HG02938 (cell line): Measurements from ENCODE around the gene MS4A4A.
"Not testable (repeated sequence)": the region's sequence is repeated elsewhere in the genome, so short reads cannot be mapped to it uniquely, and the experiment has no call there.

Source experiments
- ATAC-seq: cut with Tn5 transposase; IDR thresholded peaks from one replicate; pipeline ENCODE4 v1.9.1; 2021; ENCODE audit warnings: mild to moderate bottlenecking, moderate library complexity; ENCODE audit not compliant: unreplicated experiment

The MS4A4A gene

DNA sequence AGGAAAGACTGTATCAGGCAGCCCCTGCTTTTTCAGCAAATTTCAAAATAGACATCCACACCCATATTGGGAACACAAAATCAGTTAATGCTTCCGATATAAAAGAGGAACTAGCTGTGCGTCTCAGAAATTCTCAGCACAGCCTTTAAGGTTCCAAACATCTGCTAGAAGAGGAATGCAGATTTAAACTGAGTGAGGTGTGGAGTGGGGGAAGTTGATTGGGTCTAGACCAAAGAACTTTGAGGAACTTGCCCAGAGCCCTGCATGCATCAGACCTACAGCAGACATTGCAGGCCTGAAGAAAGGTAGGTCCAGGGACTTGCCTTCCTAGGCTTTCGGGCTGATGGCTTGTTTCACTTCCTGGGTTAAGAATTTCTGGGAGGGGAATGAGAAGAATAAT, at the start of gene MS4A4A:
TSS of gene MS4A4A (plus strand) at position 255 of the 400 bp plus-strand sequence. CDS start at position 265, 10 bp downstream.
- ATAC-seq: no peak

DNA sequence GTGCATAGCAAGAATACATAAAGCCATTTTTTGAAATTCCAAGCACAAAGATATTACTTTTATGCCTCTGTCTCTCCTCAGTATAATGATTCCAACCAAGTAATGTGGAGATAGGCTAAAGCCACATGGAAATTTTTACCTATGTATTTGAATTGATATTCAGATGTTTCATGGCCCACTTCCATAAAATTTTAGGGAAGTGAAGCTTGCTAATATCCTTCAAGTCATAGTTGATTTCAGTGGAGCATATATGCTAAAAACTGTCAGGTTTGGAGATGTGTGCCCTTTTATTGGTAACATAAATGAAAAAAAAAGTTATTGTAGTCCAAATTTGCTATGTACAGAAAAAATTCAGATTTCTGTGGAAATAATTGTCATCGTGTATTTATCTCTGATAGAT, 49.8 kb upstream of the MS4A4A start:
- no peak for ATAC-seq

DNA sequence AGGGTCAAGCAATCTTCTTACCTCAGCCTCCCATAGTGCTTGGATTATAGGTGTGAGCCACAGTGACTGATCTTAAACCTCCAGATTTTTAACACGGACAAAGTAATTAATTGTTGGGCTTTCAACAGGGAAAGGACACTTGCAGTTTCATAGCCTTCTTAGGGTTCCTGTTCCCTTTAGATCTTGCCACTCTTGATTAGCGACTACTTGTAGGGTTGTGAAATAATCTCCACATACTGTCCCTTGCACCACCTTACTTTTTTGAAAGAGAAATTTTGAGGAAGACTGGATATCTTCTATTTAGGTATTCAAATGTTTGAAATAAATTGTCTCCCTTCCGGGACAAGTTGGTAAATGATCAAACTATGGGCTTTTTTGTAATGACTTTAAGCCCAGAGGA, 45.1 kb upstream of the MS4A4A start:
- ATAC-seq: no peak

DNA sequence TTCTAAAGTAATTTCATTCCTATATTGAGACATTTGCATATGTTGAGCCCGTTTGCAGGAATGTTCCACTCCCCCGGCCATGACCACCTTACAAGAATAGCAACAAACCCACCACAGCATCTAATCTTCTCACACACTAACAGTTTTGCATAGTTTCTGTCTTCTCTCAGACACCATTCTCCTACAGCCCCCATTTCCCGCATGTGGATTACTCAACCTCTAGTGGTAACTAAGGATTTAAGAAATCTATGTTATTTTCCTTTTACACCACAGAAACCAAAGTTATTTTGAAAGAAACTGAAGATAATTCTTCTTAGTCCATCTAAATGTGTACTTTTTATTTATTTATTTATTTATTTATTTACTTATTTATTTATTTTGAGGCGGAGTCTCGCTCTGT, 39.8 kb upstream of the MS4A4A start:
- ATAC-seq: no peak

DNA sequence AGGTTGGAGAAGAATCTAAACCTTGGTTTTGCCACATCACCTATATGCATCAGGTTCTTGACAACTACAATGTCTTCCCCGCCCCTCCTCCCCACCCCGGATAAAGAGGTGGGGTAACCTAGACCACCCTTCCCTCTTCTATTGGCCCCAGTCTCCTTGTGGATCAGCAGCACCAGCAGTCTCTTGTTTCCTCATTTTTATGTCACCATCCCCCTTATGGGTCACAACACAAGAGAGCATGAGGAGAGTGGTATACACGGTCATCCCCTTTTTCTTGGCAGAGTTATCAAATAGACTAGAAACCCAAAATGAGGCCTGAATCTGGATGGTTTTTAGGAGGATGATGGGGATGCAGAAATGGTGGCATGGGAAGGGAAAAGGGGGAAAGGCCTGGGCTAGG, 38.7 kb upstream of the MS4A4A start:
- ATAC-seq: no peak

DNA sequence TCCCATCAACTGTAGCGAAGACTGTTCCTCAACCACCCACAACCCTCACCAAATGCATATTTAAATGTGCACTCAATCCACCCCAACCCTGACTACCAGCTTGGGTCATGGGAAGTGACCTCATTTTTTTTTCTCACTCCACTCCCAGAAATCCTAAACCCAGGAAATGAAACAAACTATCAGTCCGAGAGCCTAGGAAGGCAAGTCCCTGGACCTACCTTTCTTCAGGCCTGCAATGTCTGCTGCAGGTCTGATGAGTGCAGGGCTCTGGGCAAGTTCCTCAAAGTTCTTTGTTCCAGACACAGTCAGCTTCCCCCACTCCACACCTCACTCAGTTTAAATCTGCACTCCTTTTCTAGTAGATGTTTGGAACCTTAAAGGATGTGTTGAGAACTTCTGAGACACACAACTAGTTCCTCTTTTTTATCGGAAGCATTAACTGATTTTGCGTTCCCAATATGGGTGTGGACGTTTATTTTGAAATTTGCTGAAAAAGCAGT, 37.7 kb upstream of the MS4A4A start, which contains the start of gene MS4A4E:
TSS of gene MS4A4E (minus strand) at position 398 of the 500 bp plus-strand sequence. CDS start 13,082 bp downstream, outside the sequence.
- no peak for ATAC-seq

DNA sequence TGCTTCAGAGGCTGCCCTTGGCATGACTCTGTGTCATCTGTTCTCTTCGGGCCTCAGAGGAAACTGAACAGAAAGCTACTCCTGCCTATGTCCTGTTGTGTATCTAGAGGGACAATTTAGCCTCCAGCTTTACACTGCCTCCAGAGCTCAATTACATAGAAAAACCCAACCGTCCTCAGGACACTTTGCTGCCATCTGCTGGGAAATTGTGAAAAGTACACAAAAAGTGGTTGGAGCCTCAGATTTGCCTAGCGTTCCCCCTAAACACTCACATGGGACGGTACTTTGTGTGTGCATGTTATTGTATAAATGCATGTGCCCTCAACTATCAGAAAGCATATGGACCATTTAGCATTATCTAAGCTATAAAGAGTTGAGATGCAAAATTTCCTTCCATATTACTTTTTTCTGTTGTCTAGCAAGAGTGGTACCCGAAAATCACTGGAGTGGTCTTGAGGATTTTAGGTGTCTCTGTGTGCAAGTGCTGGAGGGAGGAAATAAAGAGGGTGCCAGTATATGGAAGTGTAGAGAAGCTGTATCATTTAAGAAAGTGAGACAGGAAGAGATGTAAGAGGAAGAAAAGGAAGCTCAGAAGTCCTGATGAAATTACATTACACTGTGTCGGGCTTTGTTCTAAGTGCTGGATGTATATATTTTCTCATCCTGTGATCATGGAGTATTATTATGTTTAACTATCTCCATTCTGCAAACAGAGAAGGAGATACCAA, 28.8 kb upstream of the MS4A4A start:
- ATAC-seq: no peak

DNA sequence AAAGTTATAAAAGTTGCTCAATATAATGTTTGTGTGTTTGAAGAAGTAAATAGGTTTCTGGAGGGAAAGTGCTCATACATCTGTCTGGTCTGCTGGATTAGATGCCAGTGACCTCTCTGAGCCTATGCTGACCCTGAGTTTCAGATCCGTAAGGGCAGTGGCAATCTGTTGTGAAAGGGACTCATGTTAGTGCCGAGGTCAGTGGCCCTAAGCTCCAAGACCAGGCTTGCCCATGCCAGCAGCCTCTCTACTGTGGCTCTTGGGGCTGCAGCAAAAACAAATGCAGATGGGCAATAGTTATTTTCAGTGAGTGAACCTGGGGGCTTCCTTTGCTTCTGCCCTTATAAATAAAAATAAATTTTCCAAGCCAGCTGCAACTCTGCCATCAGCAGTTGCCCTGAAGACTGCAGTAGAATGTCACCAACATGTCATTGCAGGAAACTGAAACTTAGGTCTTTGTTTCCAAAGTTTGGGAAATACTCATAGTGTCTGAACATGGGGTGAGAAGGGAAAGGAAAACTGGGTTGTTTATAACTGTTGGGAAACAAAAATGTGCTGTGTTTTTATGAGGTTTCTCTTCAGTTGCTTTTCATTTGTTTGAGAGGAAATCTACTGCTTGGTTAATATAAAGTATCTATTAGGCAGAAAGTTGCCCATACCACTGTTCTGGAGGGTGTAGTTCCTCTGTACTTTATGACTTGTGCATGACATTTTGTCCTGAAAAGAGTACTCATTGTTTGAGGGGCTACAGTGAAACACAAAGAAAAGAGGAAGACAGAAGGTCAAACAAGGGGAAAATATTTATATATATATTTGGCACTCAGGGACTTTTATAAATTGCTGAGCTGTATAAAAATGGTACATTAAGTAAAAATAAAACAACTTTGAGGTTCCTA, 28.0 kb upstream of the MS4A4A start:
- ATAC-seq: no peak

DNA sequence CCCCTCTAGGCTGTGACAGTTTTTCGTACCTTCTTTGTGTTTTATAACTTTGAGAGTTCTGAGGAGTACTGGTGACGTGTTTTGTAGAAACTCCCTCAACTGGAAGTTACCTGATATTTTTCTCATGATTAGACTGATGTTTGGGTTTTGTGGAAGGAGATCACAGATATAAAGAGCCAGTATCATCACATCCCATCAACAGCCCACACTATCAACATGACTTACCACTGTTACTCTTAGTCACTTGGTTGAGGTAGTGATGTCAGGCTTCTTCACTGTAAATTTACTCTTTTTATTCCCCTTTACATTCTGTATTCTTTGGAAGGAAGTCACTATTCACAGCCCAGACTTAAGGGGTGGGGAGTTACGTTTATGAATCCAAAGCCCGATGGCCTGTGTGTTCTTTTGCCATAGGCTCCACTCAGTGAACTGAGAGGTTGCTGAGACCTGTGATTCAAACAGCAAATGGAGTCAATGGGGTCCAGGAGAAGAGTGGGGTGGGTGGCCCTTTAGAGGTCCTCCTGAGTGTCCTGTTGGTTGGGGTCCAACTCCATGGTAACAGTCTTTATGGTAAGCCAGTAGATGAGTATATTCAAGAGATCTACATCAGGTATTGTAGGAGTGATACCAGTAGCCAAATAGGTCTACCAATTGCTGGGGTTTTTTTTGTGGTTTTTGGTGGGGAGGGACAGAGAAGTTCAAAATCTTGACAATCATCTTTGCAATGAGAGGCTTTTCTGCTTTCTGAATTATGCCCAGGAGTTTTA, 22.3 kb upstream of the MS4A4A start:
- ATAC-seq: no peak

DNA sequence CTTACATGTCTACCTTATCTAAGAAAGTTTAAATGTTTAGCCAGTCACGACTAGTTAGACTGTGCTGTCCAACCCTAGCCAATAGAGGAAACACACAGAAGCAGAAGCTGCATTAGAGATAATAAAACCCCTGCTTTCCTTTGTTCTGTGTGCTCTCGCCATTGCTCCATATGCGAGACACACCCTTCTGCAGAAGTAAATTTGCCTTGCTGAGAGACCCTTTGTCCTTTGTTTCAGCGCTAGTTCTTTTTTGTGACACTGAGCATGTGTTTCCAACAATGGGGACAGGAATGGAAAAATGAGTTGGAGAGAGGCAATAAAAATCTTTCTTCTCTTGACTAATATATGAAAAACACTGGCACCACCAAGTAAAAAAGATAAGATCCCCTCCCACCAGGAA, 19.5 kb upstream of the MS4A4A start:
- no peak for ATAC-seq

DNA sequence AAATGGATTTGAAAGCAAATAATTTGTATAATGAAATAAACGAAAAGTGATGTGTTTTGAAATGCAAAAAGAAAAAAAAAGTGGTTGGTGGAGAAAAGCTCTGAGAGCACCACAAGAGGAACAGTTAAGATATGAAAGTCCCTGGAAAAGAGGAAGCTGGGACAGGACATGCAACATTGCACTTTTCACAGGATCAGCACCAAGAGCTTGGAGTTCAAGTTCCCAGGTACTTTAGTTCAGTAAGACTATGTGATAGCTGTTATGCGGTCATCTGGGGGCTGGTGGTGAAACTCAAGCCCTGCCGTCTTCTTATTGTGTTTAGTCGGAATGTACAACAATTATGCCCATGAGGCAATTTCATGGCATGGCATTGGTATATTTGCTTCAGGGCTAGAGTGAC, 17.1 kb upstream of the MS4A4A start:
- no peak for ATAC-seq

DNA sequence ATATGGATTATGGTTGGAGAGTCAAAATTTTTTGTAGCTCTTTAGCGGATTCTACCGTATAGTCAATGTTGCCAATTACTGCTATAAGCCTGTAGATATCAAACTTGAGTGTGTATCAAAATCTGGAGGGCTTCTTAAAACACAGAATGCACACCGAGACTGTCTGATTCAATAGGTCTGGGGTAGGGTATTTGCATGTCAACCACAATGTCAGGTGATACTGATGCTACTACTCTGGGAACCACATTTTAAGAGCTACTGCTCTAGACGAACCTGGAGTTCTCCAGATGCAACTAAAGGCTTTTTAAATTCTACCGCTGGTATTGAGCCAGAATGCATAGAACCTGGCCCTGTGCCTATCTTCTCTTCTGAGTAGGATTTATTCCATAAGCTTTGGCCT, 15.8 kb upstream of the MS4A4A start:
- ATAC-seq: no peak

DNA sequence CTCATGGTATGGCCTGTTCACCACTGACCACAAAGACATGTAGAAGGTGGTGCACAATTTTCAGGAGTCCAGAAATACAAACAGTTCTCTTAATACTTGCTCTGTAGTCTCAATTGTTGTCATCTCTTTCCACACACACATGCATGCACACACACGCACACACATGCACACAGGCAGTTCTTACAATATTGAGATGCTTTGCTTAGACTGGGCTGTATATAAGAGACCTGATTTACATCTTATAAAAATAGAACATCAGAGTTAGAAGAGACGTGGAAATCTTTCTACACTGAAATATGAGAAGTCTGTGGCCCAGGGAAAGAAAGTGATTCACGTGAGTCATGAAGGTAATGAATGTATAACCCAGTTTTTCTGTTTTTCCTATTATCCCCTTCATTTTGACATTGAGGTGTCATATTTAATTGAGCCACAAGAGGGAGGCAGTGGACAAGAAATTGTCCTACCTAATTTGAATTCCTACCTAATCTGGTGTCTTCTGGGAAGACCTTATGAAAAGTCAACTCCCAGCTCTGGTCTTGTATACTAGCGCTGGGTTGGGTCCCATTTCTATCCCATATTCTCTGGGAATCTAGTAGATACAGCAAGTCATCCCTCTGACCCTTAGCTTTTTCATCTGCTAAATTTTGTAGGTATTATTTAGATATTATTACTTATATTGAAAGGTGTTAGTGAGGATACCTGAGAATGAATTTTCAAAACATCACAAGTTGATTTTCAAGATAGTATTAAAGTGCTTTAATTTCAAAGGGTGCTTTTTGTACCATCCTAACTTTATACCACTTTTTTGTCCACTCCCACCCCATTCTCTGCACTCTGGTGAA, 14.9 kb upstream of the MS4A4A start:
- no peak for ATAC-seq

DNA sequence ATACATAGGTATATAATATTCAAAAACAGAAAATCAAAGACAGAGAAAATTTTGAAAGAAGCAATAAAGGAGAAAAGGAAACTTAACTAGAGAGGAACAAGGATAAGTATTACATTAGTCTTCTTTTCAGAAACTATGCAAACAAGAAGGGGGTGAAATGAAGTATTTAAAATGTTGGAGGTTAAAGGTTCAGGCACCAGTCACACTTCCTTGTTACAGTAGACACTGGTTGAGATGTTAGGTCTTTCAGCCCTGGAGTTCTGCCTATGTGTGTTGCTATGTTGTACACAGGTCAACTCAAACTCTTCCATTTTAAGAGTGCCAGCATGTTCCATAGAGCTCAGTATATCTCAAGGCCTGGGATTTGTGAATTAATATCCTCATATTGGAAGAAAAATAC, 6.0 kb upstream of the MS4A4A start:
- no peak for ATAC-seq

DNA sequence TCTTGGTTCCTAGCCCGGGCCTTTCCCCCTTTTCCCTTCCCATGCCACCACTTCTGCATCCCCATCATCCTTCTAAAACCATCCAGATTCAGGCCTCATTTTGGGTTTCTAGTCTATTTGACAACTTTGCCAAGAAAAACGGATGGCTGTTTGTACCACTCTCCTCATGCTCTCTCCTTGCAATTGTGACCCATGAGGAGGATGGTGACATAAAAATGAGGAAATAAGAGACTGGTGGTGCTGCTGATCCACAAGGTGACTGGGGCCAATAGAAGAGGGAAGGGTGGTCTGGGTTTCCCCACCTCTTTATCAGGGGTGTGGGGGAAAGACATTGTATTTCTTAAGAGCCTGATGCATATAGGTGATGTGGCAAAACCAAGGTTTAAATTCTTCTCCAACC, 1.0 kb downstream of the MS4A4A start:
- no peak for ATAC-seq

DNA sequence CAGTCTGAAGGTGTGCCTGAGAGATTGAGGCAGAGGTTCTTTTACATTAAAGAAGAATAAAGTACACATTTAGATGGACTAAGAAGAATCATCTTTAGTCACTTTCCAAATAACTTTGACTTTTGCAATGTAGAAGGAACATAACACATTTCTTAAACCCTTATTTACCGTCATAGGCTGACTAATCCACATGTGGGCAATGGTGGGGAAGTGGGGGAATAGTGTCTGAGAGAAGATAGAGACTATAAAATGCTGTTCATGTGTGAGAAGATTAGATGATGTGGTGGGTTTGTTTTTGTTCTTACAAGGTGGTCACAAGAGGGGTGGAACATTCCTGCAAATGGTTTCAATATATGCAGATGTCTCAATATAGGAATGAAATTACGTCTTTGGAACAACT, 1.8 kb downstream of the MS4A4A start:
- ATAC-seq: no peak

DNA sequence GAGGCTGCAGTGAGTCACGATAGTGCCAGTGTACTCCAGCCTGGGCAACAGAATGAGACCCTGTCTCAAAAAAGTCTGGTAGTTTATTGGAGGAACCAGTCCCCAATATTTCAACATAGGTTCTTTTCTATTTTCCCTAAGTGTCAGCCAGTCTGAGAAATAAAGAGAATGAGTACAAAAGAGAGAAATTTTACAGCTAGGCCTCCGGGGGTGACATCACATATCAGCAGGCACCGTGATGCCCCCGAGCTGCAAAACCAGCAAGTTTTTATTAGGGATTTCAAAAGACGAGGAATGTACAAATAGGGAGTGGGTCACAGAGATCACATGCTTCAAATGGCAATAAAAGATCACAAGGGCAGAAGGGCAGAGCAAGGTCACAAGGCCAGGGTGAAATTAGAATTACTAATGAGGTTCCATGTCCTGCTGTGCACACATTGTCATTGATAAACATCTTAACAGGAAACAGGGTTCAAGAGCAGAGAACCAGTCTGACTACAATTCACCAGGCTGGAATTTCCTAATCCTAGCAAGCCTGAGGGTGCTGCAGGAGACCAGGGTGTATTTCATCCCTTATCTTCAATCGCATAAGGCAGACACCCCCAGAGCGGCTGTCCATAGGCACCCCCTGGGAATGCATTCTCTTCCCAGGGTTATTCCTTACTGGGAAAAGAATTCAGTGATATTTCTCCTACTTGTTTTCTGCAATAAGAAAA, 5.1 kb downstream of the MS4A4A start:
- not testable (repeated sequence) for ATAC-seq

DNA sequence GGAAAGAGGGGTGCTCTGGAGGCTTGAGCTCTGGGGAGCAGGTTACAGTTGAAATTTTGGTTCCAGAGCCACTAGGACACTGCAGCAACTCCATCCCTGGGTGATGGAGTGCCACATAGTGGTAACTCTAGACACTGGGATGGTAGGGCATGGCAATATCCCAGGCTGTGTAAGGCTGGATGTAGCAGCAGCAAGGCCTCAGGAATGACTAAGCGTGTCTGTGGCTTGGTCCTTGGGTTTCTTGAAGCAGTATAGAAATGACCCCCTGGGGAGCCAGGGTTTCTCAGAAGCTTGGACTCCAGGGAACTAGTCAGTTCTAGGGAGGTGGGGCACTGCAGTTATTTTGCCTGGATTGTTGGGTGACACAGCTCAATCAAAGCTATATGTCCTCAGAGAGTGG, 8.1 kb downstream of the MS4A4A start:
- ATAC-seq: no peak

DNA sequence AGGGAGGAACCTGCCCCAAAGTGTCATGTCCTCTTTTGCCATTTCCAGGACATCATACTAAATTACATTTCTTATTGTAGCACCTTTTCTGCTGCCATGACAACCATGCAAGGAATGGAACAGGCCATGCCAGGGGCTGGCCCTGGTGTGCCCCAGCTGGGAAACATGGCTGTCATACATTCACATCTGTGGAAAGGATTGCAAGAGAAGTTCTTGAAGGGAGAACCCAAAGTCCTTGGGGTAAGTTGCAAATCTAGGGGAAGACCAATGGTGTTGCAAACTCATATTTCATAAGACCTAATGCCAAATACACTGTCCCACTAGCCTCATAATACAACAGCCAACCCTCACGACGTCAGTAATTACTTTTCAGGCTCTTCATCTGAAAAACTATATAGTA, 11.7 kb downstream of the MS4A4A start:
- ATAC-seq: no peak

DNA sequence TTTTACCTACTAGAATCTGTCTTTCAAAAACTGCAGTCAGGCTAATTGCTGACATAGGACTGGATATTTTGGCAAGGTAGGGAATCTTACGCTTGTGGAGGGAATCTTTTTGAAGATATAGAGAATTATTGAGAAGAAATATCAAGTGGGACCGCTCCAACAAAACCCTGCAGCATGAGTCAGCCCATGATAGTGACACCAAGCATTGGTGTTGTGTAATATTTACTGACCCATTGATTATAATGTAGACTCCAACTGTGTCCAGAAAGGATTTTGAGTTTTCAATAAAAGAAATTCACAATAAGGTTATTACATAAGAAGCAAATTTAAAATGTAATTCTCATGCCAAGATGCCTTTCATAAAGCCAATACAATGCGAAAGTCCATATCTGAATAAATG, 20.7 kb downstream of the MS4A4A start:
- ATAC-seq: no peak
